Stimulated activated CD8-positive, alpha-beta memory T cell treated with anti-CD3 and anti-CD28 coated beads, Interleukin-7, amount 100 ng/mL, for 48 hours (primary cell): ENCODE results near the gene LGMN.

Source experiments
- DNase-seq, 2 donors: peaks; one replicate each; pipeline ENCODE4 v3.0.0-alpha.2; 2020; ENCODE audit warnings: low read depth in 1 of 2; ENCODE audit errors: extremely low read depth in 1 of 2

Gene LGMN

DNA sequence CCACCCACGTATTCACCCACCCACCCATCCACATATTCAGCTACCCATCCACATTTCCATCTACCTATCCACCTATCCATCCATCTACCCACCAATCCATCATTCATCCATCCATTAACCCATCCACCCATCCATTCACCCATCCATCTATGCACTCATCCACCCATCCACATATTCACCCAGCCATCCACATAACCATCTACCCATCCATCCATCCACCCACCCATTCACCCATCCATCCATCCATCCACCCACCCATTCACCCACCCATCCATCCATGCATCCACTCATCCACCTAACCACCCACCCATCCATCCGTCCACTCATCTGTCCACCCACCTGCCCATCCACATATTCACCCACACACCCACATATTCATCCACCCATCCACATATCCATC lies 70.5 kb downstream of the LGMN start:
- no peak for DNase-seq

- DNase-seq, result peak; percentile 66 to 88
Observed at GRCh38 chr14:92677087-92677668, 71.2 kb downstream of the LGMN start.

DNA sequence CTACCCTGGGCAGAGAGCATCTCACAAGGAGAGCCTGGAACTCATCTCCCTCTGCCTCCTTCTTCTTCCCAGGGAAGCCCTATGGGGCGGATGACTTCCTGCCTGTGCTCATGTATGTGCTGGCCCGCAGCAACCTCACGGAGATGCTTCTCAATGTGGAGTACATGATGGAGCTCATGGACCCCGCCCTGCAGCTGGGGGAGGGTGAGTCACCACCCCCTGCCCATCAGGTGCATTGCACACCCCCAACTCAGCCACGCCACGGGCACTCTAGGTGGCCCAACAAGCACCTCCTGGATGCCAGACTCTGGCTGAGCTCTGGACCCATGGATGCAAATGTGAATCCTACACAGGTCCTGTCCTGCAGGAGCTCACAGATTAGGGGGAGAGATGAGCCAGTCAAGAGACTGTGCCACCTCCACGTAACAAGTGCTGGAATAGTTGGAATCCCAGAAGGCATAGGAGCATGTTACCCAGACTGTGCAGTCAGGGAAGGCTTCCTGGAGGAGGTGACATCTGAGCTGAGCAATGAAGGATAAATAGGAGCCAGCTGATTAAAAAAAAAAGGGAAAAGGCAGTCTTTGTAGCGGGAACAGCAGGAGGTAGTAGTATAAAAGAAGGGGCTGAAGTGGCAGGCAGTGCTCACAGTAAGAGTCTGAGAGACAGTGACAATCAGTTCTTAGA lies 71.9 kb downstream of the LGMN start:
- DNase-seq, result no peak

DNA sequence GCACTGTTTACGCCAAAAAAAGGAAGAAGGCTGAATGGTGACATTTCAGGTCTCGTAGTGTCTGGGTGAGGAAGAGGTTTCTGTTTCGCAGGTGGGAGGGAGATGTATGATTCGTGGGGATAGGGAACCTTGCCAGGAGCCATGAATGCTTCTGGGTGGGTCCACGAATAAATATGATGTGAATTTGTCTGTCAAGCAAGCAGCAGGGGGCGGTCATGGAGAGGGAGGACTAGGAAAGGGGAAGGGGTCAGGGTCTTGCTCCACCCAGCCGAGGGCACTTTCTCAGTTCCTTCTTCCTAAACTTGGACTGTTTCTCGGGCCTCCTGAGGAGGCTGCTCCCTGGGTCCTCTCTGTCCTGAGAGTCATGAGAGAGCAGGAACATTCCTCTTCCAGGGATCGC lies 72.5 kb downstream of the LGMN start:
- DNase-seq, result no peak

- no peak for DNase-seq
Observed at GRCh38 chr14:92675421-92675820, 73.0 kb downstream of the LGMN start.

- DNase-seq, result no peak
Observed at GRCh38 chr14:92673601-92674150, 74.8 kb downstream of the LGMN start.

DNA sequence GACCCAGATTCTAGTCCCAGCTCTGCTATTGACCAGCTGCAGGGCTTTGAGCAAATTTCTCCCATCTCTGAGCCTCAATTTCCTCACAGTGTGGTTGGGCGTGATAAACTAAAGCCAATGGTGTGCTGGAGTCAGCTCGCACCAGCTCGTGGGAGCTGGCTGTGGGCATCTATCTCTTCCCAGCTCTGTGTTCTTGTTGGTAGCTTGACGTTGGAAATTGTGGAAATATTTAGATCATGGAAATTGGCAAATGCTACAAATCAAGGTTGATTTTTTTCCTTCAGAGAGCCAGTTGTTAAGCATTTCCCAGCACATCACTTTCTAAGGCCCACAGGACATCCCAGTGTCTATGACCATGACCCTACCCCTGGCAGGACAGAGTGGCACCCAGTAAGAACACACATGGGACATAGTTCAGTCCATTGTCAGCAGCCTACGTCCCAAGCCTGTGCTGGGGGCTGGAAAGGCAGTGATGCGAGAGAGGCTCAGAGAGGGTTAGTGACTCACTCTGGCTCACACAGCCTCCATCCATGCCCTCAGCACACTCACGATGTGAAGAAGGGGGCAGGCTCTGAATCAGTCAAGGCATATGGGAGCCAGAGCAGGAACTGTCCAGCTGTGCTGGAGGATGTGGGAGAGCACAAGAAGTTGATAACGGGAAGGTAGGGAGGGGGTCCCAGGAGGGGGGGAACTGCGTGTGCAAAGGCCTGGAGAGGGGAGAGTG lies 77.6 kb downstream of the LGMN start:
- no peak for DNase-seq

DNA sequence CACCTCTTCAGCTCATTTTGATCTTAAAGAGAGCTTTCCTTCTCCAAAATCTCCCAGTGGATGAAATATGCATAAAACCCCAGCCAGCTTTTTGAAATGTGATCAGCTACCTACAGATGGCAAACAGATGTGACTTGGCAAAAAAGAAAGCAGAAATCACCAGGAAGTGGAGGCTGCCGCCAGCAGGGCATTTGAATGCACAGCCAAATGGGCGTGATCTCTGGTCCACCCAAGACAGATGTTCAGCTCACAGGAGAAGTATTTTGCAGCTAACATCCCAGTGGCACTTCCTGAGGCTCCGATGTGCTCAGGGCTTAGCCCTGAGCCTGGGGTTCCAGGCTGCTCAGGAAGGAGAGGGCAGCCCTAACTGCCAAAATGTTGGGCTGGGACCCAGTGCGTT lies 78.3 kb downstream of the LGMN start:
- DNase-seq, result no peak

GRCh38 chr14:92668276-92668973 lies 80.0 kb downstream of the LGMN start:
- DNase-seq, result no peak

DNA sequence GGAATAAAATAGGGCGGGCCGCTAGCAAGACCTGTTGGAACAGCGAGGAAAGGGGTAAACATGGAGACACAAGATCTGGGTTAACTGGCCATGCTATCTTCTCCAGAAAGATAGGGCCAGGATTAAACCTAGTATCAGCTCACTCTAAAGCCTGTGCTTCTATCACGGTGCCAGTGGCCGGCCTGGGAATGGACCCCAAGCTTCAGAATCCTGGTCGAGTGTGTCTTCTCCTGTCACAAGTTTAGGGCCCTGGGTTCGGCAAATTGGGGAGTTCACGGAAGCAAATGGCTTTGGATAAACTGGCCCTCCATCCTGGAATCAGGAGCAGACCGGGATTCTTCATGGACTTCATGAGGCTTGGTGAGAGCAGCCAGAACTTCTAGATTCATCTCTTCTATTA lies 82.2 kb downstream of the LGMN start:
- DNase-seq, result no peak

- no peak for DNase-seq
Observed at GRCh38 chr14:92665661-92666110, 82.7 kb downstream of the LGMN start.

- DNase-seq, result no peak
Observed at GRCh38 chr14:92663049-92663448, 85.4 kb downstream of the LGMN start.

GRCh38 chr14:92660571-92660970 lies 87.9 kb downstream of the LGMN start:
- DNase-seq, result no peak

GRCh38 chr14:92659765-92660561 lies 88.5 kb downstream of the LGMN start:
- no peak for DNase-seq

DNA sequence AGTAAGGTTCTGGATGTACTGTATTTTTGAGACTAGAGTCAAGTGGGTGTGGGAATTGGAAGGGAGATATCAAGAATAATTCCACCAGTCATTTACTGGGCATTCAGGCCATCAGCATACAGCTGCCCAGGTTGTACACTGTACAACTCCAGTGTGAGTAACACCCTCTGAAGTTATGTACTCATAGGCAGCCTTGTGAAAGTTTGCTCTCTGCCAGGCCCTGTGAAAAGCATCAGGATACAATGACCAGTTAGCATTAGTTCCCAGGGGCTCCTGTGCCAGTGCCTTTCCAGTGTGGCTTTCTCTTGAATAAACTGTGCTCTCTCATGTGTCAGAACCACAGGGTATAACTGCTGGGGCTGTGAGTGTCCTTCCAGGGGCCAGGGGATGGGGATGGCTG lies 89.7 kb downstream of the LGMN start:
- DNase-seq, result no peak

DNA sequence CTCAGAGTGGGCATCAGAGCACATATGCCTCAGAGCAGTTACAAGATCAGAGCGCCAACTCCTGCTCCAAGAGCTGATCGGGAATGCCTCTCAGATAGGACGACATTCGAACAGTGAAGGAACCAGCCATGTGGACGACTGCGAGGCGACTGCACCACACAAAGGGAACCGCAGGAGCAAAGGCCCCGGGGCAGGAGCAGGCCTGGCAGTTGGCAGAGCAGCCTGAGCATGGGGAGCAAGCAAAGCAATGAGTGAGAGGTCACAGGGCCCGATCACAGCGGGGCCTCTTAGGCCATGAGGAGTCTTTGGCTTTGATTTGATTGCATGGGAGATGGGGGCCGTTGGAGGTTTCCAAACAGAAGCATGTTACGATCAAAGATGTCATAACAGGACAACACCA lies 90.3 kb downstream of the LGMN start:
- no peak for DNase-seq

DNA sequence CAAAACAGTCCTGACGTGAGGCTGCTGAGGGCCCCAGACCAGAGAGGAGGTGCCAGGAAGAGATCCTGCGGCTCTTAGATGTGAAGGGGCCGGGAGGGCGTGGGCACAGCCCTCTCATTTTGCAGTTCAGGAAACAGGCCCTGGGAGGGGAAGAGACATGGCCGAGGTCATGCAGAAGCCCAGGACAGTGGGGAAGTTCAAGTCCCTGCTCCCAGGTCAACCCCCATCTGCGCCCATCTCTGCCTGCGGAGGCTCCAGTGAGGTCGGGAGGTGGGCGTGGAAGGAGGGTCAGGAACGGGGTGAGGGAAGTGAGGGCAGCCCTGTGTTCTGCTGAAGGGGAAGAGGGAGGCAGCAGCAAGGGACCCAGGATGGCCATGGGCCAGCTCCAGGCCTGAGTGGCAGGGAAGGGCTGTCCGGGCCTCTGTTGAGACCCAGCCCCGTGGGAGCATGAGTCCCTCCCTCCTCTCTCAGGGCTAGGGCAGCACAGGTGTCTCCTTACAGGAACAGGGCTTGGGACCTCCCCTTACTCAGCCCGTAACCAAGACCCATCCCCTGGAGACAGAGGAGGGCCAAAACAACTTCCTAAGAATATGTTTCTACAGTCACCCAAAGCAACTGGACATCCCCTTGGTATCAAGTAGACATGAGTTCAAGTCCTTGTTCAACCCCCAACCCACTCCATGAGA lies 90.8 kb downstream of the LGMN start:
- no peak for DNase-seq

GRCh38 chr14:92656306-92657081 lies 91.9 kb downstream of the LGMN start:
- no peak for DNase-seq
